Measurements from ENCODE around the gene PTPN1.

- TF ChIP-seq CTCF (IDR thresholded peaks at IDR 0.05; ENCODE audit: extremely low read depth in 1 of 2, insufficient read depth in 1 of 2, low read depth in 1 of 2, low read length in 2 of 2), result no peak
- TF ChIP-seq POLR2A (IDR thresholded peaks at IDR 0.05; ENCODE audit: low read depth, low read length), result no peak
- TF ChIP-seq POLR2AphosphoS5 (IDR thresholded peaks at IDR 0.05; ENCODE audit: insufficient read depth, low read depth, low read length), result no peak
- TF ChIP-seq MAX (IDR thresholded peaks at IDR 0.05; ENCODE audit: insufficient read depth, insufficient read length), result no peak
These were observed 9.0 kb downstream of the PTPN1 start for GRCh38 chr20:50519036-50519762.

All from endothelial cell of umbilical vein (primary cell).